Kidney (tissue), 14 donors: ENCODE results near the gene FAM117B. TPM values are rescaled to one million over a fixed set of nuclear protein-coding genes. Genes with fewer than 3 reads are reported as not detected.
A peak's percentile ranks its signal among the peaks of the same experiment; 100 is the strongest.

Experiments
- DNase-seq, 5 donors: peaks; one replicate each; pipeline ENCODE4 v3.0.0-alpha.2; 2013 to 2020
- FAIRE-seq: peaks from 2 replicates; lab custom pipeline; 2012; peaks lifted over from hg19 to GRCh38; lab: Jason Lieb, UNC
- H3K27ac ChIP-seq, 2 donors: one replicate each; pipeline ENCODE4 v1.7.0; 2013; ENCODE audit warnings: low read depth in 2 of 2, low read length in 2 of 2, inconsistent platforms in 1 of 2
- H3K27me3 ChIP-seq: one replicate; pipeline ENCODE4 v1.7.1; 2013; ENCODE audit warnings: low read length, inconsistent platforms; ENCODE audit not compliant: control insufficient read depth, insufficient read depth
- H3K36me3 ChIP-seq, 3 donors: one replicate each; pipeline versions ENCODE4 v1.7.0 to v1.7.1; 2013; ENCODE audit warnings: low read length in 3 of 3, control low read depth in 1 of 3, inconsistent platforms in 1 of 3; ENCODE audit not compliant: insufficient read depth in 3 of 3, control insufficient read depth in 2 of 3
- H3K4me1 ChIP-seq, 3 donors: one replicate each; pipeline versions ENCODE4 v1.7.0 to v1.7.1; 2013; ENCODE audit warnings: low read length in 3 of 3, inconsistent platforms in 1 of 3, low read depth in 1 of 3; ENCODE audit not compliant: control insufficient read depth in 2 of 3, insufficient read depth in 2 of 3
- H3K4me3 ChIP-seq, 3 donors: one replicate each; pipeline versions ENCODE4 v1.7.0 to v1.8.1; 2013; ENCODE audit warnings: low read length in 3 of 3, control low read depth in 1 of 3, inconsistent platforms in 1 of 3
- H3K9ac ChIP-seq, 3 donors: one replicate each; pipeline versions ENCODE4 v1.7.0 to v1.7.1; 2013; ENCODE audit warnings: low read length in 3 of 3, control low read depth in 1 of 3, inconsistent platforms in 1 of 3
- H3K9me3 ChIP-seq, 3 donors: one replicate each; pipeline versions ENCODE4 v1.7.0 to v1.7.1; 2013; ENCODE audit warnings: low read length in 3 of 3, control low read depth in 1 of 3, inconsistent platforms in 1 of 3; ENCODE audit not compliant: control insufficient read depth in 2 of 3, insufficient read depth in 1 of 3
- intact Hi-C: fragments of 100-400 bp; cut with DNase I; formaldehyde crosslinking; loops from one replicate; pipeline ENCODE4 v1.11.1; 2022
- polyA plus RNA-seq: library from polyadenylated mRNA; stranded (reverse); fragments of 350-450 nt; fragmentation: Illumina TruSeq; extraction: RNeasy Lipid Tissue Mini Kit (QIAGEN cat#74804); gene quantifications from one replicate; pipeline ENCODE4 v1.2.3, GENCODE V29; 2014; ENCODE audit warnings: low read depth, low replicate concordance; ENCODE audit not compliant: insufficient read depth
- total RNA-seq: library from RNA; stranded (reverse); fragmentation: NEBNext Ultra II Directional; extraction: Animal tissue kit (Norgen Biotek cat#: 25700); gene quantifications from one replicate; pipeline ENCODE4 v1.2.1, GENCODE V29; 2021
- TF ChIP-seq, protein P1 (sequence below): IDR thresholded peaks from 3 replicates; pipeline ENCODE4 v1.5.1; 2012; ENCODE audit warnings: mild to moderate bottlenecking, moderate library complexity, borderline replicate concordance; ENCODE audit not compliant: insufficient read depth; ENCODE audit errors: extremely low read depth
- donor health status: control.
- donor health status: control.
- donor health status: control.
- donor health status: control.
- donor health status: control.
- donor health status: DM: yes; HTN: yes; CAD: no.
- donor health status: Normal renal cell carcinoma (clear cell type).

The FAM117B gene
- total and polyA plus RNA-seq, 2 donors from 2014 or later: 4.1 to 14.8 TPM

- TF ChIP-seq, protein P1, sequence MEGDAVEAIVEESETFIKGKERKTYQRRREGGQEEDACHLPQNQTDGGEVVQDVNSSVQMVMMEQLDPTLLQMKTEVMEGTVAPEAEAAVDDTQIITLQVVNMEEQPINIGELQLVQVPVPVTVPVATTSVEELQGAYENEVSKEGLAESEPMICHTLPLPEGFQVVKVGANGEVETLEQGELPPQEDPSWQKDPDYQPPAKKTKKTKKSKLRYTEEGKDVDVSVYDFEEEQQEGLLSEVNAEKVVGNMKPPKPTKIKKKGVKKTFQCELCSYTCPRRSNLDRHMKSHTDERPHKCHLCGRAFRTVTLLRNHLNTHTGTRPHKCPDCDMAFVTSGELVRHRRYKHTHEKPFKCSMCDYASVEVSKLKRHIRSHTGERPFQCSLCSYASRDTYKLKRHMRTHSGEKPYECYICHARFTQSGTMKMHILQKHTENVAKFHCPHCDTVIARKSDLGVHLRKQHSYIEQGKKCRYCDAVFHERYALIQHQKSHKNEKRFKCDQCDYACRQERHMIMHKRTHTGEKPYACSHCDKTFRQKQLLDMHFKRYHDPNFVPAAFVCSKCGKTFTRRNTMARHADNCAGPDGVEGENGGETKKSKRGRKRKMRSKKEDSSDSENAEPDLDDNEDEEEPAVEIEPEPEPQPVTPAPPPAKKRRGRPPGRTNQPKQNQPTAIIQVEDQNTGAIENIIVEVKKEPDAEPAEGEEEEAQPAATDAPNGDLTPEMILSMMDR: no peak
- H3K27ac ChIP-seq: no peak overlapping the region
- H3K27me3 ChIP-seq: no peaks in the 10 kb centered on the region
- FAIRE-seq: no peak
- H3K4me1 ChIP-seq: peaks cover 0 to 3% (median 0%) of the 10 kb centered on the region in 3 donors
- H3K9me3 ChIP-seq: peaks cover 0 to 6% (median 0%) of the 10 kb centered on the region in 3 donors
- DNase-seq: no peak
- no peak overlapping the region for H3K9ac ChIP-seq
- H3K36me3 ChIP-seq: no peaks in the 10 kb centered on the region
- intact Hi-C loops: no loop called here
- H3K4me3 ChIP-seq: no peak overlapping the region
Measured at GRCh38 chr2:202720226-202720625, 85.5 kb downstream of the FAM117B start.

DNA sequence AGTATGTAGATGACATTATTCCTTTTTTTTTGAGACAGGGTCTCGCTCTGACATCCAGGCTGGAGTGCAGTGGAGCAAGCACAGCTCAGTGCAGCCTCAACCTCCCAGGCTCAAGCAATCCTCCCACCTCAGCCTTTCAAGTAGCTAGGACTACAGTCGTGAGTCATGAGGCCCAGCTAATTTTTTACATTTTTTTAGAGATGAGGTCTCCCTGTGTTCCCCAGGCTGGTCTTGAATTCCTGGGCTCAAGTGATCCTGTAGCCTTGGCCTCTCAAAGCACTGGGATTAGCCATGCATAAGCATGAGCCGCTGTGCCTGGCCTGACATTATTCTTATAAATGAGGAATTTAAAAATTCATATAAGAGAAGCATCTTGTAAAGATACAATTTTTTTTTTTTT lies 86.9 kb downstream of the FAM117B start:
- peaks cover 0 to 4% (median 0%) of the 10 kb centered on the region in 3 donors for H3K36me3 ChIP-seq
- no peaks in the 10 kb centered on the region for H3K9me3 ChIP-seq
- no peak overlapping the region for H3K27ac ChIP-seq
- H3K9ac ChIP-seq: no peak overlapping the region
- H3K27me3 ChIP-seq: no peaks in the 10 kb centered on the region
- H3K4me1 ChIP-seq: peaks cover 0 to 3% (median 0%) of the 10 kb centered on the region in 3 donors
- H3K4me3 ChIP-seq: no peak overlapping the region
- intact Hi-C loops: no loop called here
- DNase-seq: peak in 2 of 5 donors; percentile 22 to 40
- TF ChIP-seq, protein P1: no peak
- no peak for FAIRE-seq

- Histone ChIP-seq H3K36me3 (peaks cover 0 to 4% (median 0%) of the 10 kb centered on the region in 3 donors), H3K9ac (no peak overlapping the region), H3K4me1 (no peaks in the 10 kb centered on the region), H3K27me3 (no peaks in the 10 kb centered on the region), H3K9me3 (no peaks in the 10 kb centered on the region), H3K27ac (no peak overlapping the region), H3K4me3 (no peak overlapping the region)
- DNase-seq: no peak
- FAIRE-seq: no peak
- TF ChIP-seq, protein P1: no peak
- intact Hi-C loops: no loop called here
Measured at GRCh38 chr2:202723746-202724145, 89.0 kb downstream of the FAM117B start.

- DNase-seq (no peak), FAIRE-seq (no peak)
- intact Hi-C loops: no loop called here
- TF ChIP-seq, protein P1: no peak
- no peaks in the 10 kb centered on the region for H3K27me3 ChIP-seq
- no peak overlapping the region for H3K9ac ChIP-seq
- H3K36me3 ChIP-seq: peaks cover 0 to 4% (median 0%) of the 10 kb centered on the region in 3 donors
- H3K27ac ChIP-seq: no peak overlapping the region
- H3K4me3 ChIP-seq: no peak overlapping the region
- H3K9me3 ChIP-seq: no peaks in the 10 kb centered on the region
- H3K4me1 ChIP-seq: no peaks in the 10 kb centered on the region
Measured at GRCh38 chr2:202726070-202726469, 91.3 kb downstream of the FAM117B start.
